ENCODE measurements around the gene CRYGN.

DNA sequence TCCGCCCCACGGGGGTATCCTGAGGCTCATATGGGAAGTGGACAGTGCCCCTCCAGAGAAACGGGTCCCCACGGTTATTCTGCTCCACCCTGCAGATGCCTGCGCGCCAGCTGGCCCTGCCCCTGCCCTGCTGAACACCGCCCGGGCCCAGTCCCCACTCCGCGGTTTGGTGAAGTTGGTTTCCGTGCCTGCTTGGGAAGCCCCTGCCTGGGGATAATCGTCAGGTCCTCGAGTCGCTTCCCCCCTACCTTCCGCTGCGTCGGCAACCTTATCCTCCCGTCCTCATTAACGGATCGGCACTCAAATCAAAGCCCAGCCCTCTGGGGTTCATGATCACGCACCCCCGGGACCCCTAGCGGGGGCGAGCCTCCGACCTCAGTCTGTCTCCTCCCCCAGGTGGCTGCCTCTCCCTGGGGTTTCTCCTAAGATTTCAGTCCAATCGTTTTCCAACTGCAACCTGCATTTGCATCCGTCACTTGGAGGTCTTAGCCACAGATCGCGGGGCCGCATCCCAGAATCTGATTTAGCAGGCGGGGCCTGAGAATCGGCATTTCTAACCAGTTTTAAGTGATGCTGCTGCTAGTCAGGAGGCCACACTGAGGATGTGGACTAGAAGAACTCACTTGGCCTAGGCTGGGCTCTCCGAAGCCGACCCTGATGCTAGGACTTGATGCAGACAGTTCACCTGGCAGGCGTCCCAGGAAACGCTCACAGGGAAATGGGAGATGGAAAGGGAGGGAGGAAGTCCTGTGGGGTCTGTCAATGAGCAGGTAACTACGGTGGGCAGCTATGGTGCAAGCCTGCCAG, 57.7 kb downstream of the CRYGN start:
- TF ChIP-seq GATA2 (IDR thresholded peaks at IDR 0.05; ENCODE audit: low read depth, low read length) (no peak), GATA3 (IDR thresholded peaks at IDR 0.05; ENCODE audit: low read depth, low read length) (no peak)

Measured in SH-SY5Y (cell line).